Cardiac fibroblast (primary cell): Measurements from ENCODE around the gene KCNC1.

Source experiments
- DNase-seq, 2 donors: peaks; one replicate each; pipeline versions ENCODE4 v3.0.0 to v3.0.0-alpha.2; 2010; ENCODE audit warnings: low read depth in 2 of 2
- H3K4me3 ChIP-seq, 2 donors: replicated peaks in 1 of 2; 1 replicate in 1 of 2; 2 replicates in 1 of 2; pipeline ENCODE4 v1.5.1; 2011; ENCODE audit warnings: low read depth in 2 of 2, low read length in 2 of 2, mild to moderate bottlenecking in 2 of 2, moderate library complexity in 1 of 2
- CTCF ChIP-seq: IDR thresholded peaks from one replicate; pipeline ENCODE4 v1.5.1; 2011; ENCODE audit warnings: low read depth, mild to moderate bottlenecking, low read length, inconsistent platforms

KCNC1 gene

GRCh38 chr11:17699147-17700114 is 35.1 kb upstream of the KCNC1 start:
- no peak overlapping the region for H3K4me3 ChIP-seq
- DNase-seq = peak; percentile 24 to 41
- no peak for TF ChIP-seq CTCF

DNA sequence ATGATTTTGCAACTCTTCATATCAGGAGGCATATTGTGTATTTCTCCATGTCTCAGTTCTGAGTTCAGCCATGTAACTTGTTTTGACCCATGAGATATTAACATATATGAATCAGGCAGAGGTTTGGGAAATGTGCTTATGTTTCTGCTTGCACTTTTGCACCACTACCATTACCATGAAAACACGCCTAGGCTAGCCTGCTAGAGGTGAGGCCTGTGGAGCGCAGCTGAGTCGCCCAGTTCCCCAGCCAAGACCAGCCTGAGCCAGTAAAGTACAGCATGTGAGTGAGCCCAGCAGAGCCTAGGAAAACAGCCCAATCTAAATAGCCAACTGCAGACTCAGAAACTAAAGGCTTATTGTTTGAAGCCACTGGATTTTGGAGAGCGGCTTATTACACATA is 33.6 kb upstream of the KCNC1 start:
- no peak for DNase-seq

GRCh38 chr11:17702876-17703275 is 31.7 kb upstream of the KCNC1 start:
- no peak for TF ChIP-seq CTCF
- no peak overlapping the region for H3K4me3 ChIP-seq
- no peak for DNase-seq

More for the DNA sequence above, 33.6 kb upstream of the KCNC1 start:
- TF ChIP-seq CTCF = no peak
- H3K4me3 ChIP-seq = no peak overlapping the region

DNA sequence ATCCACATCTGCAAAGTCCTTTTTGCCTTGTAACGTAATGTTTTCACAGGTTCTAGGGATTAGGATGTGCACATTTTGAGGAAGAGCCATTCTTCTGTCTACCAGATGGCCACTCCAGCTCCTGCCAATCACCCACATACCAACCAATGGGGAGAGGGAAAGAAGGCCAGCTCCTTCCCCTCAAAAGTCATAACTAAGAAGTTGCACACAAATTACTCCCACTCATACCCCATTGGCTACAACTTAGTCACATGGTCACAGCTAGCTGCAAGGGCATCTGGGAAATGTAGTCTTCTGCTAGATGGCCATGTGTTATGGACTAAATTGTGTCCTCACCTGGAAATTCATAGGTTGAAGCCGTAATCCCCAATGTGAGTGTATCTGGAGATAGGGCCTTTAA is 30.6 kb upstream of the KCNC1 start:
- TF ChIP-seq CTCF = no peak
- no peak overlapping the region for H3K4me3 ChIP-seq
- peak; percentile 17 to 49 for DNase-seq

DNA sequence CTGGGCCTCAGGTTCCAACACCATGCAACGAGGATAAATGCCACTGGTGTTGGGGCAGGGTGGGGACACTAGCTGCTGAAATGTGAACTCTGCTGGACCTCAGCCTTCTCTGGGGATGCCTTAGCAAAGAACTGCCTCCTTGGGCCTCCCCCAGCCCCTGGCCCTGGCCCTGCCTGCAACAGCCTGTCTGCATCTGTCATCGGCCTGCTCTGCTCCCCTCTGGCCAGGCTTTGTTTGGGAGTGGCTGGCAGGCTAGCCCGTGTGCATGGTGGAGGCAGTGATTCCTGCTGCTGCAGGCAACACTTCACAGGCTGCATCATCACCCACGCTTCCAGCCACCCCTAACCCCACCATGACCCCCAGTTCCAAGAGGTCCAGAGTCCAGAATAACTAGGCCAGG is 26.8 kb upstream of the KCNC1 start:
- no peak for TF ChIP-seq CTCF
- DNase-seq = no peak
- no peak overlapping the region for H3K4me3 ChIP-seq

DNA sequence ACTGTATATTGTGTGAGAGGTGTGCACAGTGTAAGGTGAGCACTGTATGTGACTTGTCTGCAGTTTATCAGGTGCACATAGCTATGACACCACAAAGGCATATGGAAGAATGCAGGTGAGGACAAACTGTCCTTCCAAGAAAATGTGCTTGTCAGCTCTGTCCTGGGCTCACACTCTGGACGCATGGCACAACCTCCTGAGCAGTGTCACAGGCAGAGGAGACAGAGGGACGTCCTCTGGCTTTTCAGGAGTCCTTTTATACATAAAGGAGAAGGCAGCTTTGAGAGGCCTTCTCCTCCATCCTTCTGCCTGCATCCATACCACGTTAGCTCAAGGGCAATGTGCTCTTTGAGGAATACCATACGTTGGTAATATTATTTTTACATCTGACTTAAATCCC is 22.7 kb upstream of the KCNC1 start:
- TF ChIP-seq CTCF = no peak
- DNase-seq = no peak
- H3K4me3 ChIP-seq = no peak overlapping the region

- no peak overlapping the region for H3K4me3 ChIP-seq
- no peak for TF ChIP-seq CTCF
- DNase-seq = no peak
Observed at GRCh38 chr11:17713851-17714250, 20.7 kb upstream of the KCNC1 start.
